KMS-11 (cell line): ENCODE results near the gene CD101.

Source experiments
- H2AFZ ChIP-seq: fragments of 200-600 bp; sonication (generic); 2 replicates; pipeline ENCODE4 v1.6.1; 2016; ENCODE audit warnings: antibody characterized with exemption, mixed run types, low read depth
- H3K27ac ChIP-seq: fragments of 200-600 bp; sonication (generic); 2 replicates; pipeline ENCODE4 v1.6.1; 2016; ENCODE audit warnings: mild to moderate bottlenecking, mixed run types
- H3K27me3 ChIP-seq: fragments of 200-600 bp; sonication (generic); 2 replicates; pipeline ENCODE4 v1.6.1; 2017; ENCODE audit warnings: mild to moderate bottlenecking, low read depth, mixed run types, moderate library complexity; ENCODE audit not compliant: insufficient read depth
- H3K36me3 ChIP-seq: fragments of 200-600 bp; sonication (generic); 2 replicates; pipeline ENCODE4 v1.6.1; 2017; ENCODE audit warnings: mild to moderate bottlenecking, mixed run types; ENCODE audit not compliant: insufficient read depth
- H3K4me1 ChIP-seq: fragments of 200-600 bp; sonication (generic); 2 replicates; pipeline ENCODE4 v1.6.1; 2016; ENCODE audit warnings: mild to moderate bottlenecking, low read depth, mixed run types; ENCODE audit not compliant: poor library complexity, severe bottlenecking
- H3K4me2 ChIP-seq: fragments of 200-600 bp; sonication (generic); 2 replicates; pipeline ENCODE4 v1.7.0; 2016; ENCODE audit warnings: mild to moderate bottlenecking, mixed run types
- H3K4me3 ChIP-seq: fragments of 200-600 bp; sonication (generic); IDR thresholded peaks from 2 replicates; pipeline ENCODE4 v1.6.1; 2017; ENCODE audit warnings: low read depth, low read length, mixed read lengths; ENCODE audit not compliant: insufficient read depth
- H3K79me2 ChIP-seq: fragments of 200-600 bp; sonication (generic); 2 replicates; pipeline ENCODE4 v1.6.1; 2016; ENCODE audit warnings: low read depth, mixed run types; ENCODE audit not compliant: insufficient read depth
- H3K9ac ChIP-seq: fragments of 200-600 bp; sonication (generic); 2 replicates; pipeline ENCODE4 v1.6.1; 2016; ENCODE audit warnings: mild to moderate bottlenecking, mixed run types
- H4K20me1 ChIP-seq: fragments of 200-600 bp; sonication (generic); 2 replicates; pipeline ENCODE4 v1.6.1; 2016; ENCODE audit warnings: mild to moderate bottlenecking, mixed run types; ENCODE audit not compliant: insufficient read depth
- TF ChIP-seq, protein P1 (sequence below): fragments of 200-600 bp; sonication (generic); conservative IDR thresholded peaks from 2 replicates; pipeline ENCODE4 v1.6.1; 2017; ENCODE audit warnings: low read depth, mild to moderate bottlenecking, antibody characterized with exemption, low read length, moderate library complexity, mixed read lengths

CD101 gene

DNA sequence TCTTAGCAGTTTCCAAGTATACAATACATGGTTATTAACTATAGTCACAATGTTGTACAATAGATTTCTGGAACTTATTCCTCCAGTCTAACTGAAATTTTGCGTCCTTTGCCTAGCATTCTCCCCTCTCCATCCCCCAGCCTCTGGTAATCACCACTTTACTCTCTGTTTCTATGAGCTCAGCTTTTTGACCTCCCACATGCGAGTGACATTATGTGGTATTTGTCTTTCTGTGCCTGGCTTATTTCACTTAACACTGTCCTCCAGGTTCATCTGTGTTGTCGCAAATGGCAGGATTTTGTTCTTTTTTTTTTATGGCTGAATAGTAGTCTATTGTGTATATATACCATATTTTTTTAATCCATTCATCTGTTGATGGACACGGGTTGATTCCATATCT, 43.9 kb upstream of the CD101 start:
- TF ChIP-seq, protein P1, sequence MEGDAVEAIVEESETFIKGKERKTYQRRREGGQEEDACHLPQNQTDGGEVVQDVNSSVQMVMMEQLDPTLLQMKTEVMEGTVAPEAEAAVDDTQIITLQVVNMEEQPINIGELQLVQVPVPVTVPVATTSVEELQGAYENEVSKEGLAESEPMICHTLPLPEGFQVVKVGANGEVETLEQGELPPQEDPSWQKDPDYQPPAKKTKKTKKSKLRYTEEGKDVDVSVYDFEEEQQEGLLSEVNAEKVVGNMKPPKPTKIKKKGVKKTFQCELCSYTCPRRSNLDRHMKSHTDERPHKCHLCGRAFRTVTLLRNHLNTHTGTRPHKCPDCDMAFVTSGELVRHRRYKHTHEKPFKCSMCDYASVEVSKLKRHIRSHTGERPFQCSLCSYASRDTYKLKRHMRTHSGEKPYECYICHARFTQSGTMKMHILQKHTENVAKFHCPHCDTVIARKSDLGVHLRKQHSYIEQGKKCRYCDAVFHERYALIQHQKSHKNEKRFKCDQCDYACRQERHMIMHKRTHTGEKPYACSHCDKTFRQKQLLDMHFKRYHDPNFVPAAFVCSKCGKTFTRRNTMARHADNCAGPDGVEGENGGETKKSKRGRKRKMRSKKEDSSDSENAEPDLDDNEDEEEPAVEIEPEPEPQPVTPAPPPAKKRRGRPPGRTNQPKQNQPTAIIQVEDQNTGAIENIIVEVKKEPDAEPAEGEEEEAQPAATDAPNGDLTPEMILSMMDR, result no peak
- Histone ChIP-seq H4K20me1 (no peaks in the 10 kb centered on the region), H3K36me3 (no peaks in the 10 kb centered on the region)

DNA sequence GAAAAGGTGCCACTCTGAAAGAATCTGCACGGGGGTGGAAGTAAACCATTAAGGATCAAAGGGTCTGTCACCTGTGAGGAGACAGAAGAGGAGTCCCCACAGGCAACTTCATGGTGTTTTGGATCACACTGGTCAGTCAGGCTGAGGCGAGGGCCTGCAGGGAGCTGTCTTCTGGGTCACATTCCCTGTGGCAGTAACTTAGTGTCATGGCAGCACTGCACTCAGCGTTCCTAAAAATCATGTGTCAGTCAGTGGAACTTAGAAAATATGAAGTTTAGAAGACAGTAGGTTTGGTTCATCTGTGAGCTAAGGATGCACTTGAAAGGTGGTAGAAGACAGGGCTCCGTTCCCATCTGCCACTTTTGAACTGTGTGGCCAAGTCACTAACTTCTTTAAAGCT, 43.5 kb upstream of the CD101 start:
- Histone ChIP-seq H3K4me3 (no peak overlapping the region), H3K27ac (no peak overlapping the region), H2AFZ (no peak overlapping the region), H3K36me3 (no peaks in the 10 kb centered on the region), H3K27me3 (no peaks in the 10 kb centered on the region), H4K20me1 (no peaks in the 10 kb centered on the region), H3K4me2 (no peak overlapping the region), H3K4me1 (no peaks in the 10 kb centered on the region), H3K9ac (no peak overlapping the region), H3K79me2 (no peaks in the 10 kb centered on the region)
- TF ChIP-seq, protein P1, result no peak

More for the DNA sequence above, 43.9 kb upstream of the CD101 start:
- Histone ChIP-seq H3K9ac (no peak overlapping the region), H3K4me1 (no peaks in the 10 kb centered on the region), H3K4me2 (no peak overlapping the region), H3K27me3 (no peaks in the 10 kb centered on the region), H3K4me3 (no peak overlapping the region), H2AFZ (no peak overlapping the region), H3K79me2 (no peaks in the 10 kb centered on the region), H3K27ac (no peak overlapping the region)

DNA sequence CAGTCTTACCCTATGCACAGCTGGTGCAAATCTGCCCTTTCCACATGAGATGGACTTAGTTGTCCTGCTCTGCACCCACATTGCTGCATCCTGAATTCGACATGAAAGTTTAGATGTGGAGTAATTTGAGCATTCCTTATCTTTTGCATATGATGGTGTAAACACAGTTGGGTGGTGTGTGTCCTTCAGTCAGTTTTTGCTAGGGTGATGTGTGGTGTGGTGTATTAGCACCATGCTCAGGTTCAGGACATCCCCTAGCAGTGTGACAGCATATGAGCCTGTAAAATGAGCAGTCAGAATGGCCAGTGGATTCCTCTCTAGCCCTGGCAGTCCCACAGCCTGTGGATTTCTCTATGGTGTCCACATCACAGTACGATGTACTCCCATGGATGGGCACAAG, 42.6 kb upstream of the CD101 start:
- Histone ChIP-seq H2AFZ (no peak overlapping the region), H3K4me3 (no peak overlapping the region), H3K27ac (no peak overlapping the region), H3K79me2 (no peaks in the 10 kb centered on the region), H3K9ac (no peak overlapping the region), H3K4me2 (no peak overlapping the region), H3K36me3 (no peaks in the 10 kb centered on the region), H3K4me1 (no peaks in the 10 kb centered on the region), H4K20me1 (no peaks in the 10 kb centered on the region), H3K27me3 (no peaks in the 10 kb centered on the region)
- TF ChIP-seq, protein P1, result no peak

DNA sequence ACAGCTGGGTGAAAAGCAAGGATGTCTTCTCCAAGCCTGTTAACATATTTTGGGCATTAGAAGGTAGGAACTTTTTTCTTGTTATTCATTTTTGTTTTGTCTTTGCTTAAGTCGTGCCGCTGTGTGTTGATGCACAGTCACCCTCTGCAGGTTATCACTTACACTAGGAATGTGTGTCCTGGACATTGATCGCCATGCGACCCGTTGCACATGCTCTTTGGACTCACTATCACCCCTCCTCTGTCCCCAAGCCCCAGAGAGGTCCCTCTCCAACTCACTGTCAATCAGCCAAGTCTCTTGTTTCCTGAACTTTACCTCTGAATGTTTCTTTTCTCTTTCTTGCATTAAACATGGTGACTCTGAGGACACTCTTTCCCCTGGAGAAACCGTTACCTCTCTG, 40.0 kb upstream of the CD101 start:
- H3K27me3 ChIP-seq, result no peaks in the 10 kb centered on the region
- H3K79me2 ChIP-seq, result no peaks in the 10 kb centered on the region
- no peak overlapping the region for H2AFZ ChIP-seq
- H4K20me1 ChIP-seq, result no peaks in the 10 kb centered on the region
- H3K36me3 ChIP-seq, result no peaks in the 10 kb centered on the region
- no peak overlapping the region for H3K27ac ChIP-seq
- TF ChIP-seq, protein P1, result no peak
- H3K4me3 ChIP-seq, result no peak overlapping the region
- H3K4me2 ChIP-seq, result no peak overlapping the region
- H3K4me1 ChIP-seq, result no peaks in the 10 kb centered on the region
- no peak overlapping the region for H3K9ac ChIP-seq
